ENCODE data around the gene CFAP54.

The CFAP54 gene

DNA sequence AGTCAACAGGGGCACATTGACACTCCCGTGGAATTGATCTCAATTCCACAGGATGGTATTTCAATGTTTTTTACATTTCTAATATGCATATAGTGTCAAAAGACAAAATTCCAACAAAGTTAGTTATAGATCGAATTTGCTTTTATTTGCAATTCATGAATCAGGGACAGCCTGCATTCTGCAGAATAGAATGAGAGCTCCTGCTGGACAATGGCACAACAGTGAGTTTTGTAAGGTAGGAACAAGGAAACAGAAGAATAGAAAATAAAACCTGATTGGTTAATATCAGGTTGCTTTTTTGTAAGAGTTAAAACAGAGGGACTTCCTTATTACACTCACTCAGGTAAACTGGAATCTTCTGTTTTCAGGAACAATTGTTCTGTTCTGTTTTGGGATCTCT, 384.8 kb downstream of the CFAP54 start:
- no peak for DNase-seq (ENCODE audit: low spot score in 2 of 2)
- H3K4me3 ChIP-seq: no peak overlapping the region
- no peaks in the 10 kb centered on the region for H3K9me3 ChIP-seq
- no peaks in the 10 kb centered on the region for H3K27me3 ChIP-seq (ENCODE audit: low read depth)
- in situ Hi-C loops (cut with MboI; ENCODE audit: low sequenced_read_pairs): no loop called here
- H3K36me3 ChIP-seq (replicated peaks): no peaks in the 10 kb centered on the region
- no peaks in the 10 kb centered on the region for H3K4me1 ChIP-seq

DNA sequence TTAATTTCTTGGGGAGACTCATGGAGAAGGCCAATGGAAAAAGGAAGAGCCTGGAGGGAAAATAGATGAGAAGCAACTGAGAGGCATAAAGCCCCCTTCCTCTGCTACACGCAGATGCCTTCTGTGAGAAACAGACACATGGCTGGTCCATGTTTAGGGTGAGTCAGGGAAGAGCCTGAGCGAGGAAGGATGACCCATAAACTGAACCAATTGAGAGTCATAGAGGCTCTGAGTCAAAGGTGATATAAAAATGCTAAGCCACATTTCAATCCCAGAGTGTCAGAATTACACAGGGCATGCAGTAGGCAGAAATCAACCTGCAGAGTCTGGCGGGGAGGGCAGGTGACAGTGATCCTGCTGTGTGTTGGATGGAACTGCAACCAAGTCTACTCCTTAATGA, 387.6 kb downstream of the CFAP54 start:
- Histone ChIP-seq H3K36me3 (replicated peaks) (no peaks in the 10 kb centered on the region), H3K27me3 (ENCODE audit: low read depth) (no peaks in the 10 kb centered on the region), H3K9me3 (no peaks in the 10 kb centered on the region), H3K4me1 (no peaks in the 10 kb centered on the region), H3K4me3 (no peak overlapping the region)
- in situ Hi-C loops (cut with MboI; ENCODE audit: low sequenced_read_pairs): no loop called here
- DNase-seq (ENCODE audit: low spot score in 2 of 2): no peak

DNA sequence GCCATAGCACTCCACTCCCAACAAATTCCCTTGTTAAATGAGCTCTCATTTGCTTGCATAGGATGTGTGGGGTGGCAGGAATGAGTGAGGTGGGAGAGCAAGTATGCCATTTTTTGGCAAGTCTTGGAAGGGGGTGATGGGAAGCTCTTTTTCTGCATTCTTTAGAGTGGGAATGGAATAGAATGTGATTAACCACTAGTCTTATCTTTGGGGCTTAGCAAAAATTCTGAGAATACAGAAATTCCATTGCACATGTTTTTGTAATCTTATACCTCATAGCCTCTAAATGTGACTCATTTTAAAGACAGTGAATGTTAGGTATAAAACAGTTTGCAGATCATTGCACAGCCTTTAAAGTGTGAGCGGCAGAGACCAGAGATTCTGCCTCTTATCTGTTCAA, 389.3 kb downstream of the CFAP54 start:
- H3K4me3 ChIP-seq: no peak overlapping the region
- no peaks in the 10 kb centered on the region for H3K36me3 ChIP-seq (replicated peaks)
- H3K9me3 ChIP-seq: no peaks in the 10 kb centered on the region
- no peak for DNase-seq (ENCODE audit: low spot score in 2 of 2)
- H3K4me1 ChIP-seq: no peaks in the 10 kb centered on the region
- no peaks in the 10 kb centered on the region for H3K27me3 ChIP-seq (ENCODE audit: low read depth)
- in situ Hi-C loops (cut with MboI; ENCODE audit: low sequenced_read_pairs): no loop called here

DNA sequence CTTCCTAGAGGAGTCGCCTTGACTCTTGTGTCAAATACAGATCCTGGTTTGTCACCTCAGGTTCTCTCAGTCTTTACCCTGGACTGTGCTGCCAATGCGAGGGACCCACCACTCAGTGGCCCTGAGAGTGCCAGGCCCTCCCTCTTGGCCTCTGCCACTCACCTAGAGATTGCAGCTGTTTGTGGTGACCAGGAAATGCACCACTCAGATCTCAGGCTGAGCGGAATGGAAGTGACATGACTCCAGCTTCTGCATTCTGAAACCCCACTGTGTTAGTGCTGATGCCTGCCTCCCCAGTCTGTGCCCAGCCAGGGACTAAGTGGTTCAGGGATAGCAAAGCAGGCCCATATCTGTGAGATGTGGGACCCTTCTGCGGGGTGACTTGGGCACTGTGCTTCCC, 389.9 kb downstream of the CFAP54 start:
- Histone ChIP-seq H3K4me1 (no peaks in the 10 kb centered on the region), H3K36me3 (replicated peaks) (no peaks in the 10 kb centered on the region), H3K4me3 (no peak overlapping the region), H3K27me3 (ENCODE audit: low read depth) (no peaks in the 10 kb centered on the region), H3K9me3 (no peaks in the 10 kb centered on the region)
- in situ Hi-C loops (cut with MboI; ENCODE audit: low sequenced_read_pairs): no loop called here
- no peak for DNase-seq (ENCODE audit: low spot score in 2 of 2)

DNA sequence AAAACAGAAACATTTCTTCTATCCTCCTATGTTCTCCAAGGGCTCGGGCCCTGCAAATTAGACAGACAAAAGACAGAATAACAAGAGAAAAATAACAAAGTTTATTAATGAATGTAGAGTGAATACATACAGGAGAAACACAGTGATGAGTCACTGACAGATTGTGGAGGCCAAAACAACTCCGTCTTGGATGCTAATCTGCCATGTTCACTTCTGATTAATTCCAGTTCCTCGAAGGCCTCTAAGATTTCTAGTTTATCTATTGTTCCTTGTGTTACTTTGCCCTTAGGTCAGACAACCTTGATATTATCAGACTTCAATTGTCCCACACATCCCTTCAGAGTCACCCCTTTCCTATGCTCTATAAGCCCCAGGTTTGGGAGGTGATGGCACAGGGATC, 390.8 kb downstream of the CFAP54 start:
- Histone ChIP-seq H3K9me3 (no peaks in the 10 kb centered on the region), H3K36me3 (replicated peaks) (no peaks in the 10 kb centered on the region), H3K27me3 (ENCODE audit: low read depth) (no peaks in the 10 kb centered on the region), H3K4me3 (no peak overlapping the region), H3K4me1 (no peaks in the 10 kb centered on the region)
- in situ Hi-C loops (cut with MboI; ENCODE audit: low sequenced_read_pairs): no loop called here
- DNase-seq (ENCODE audit: low spot score in 2 of 2): no peak

DNA sequence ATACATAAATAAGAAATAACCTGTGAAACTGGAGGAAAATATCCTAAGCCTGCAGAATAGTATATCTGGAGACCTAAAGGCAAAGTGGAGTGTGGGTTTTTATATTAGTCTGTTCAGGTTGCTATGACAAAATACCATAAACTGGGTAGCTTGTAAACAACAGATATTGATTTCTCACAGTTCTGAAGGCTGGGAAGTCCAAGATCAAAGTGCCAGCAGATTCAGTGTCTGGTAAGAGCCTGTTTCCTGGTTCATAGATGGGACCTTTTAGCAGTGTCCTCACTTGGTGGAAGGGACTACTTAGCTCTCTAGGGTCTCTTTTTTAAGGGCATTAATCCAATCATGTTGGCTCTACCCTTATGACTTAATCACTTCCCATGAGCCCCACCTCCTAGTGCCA, 392.2 kb downstream of the CFAP54 start:
- no peak overlapping the region for H3K4me3 ChIP-seq
- DNase-seq (ENCODE audit: low spot score in 2 of 2): no peak
- H3K4me1 ChIP-seq: no peaks in the 10 kb centered on the region
- in situ Hi-C loops (cut with MboI; ENCODE audit: low sequenced_read_pairs): no loop called here
- H3K27me3 ChIP-seq (ENCODE audit: low read depth): no peaks in the 10 kb centered on the region
- H3K36me3 ChIP-seq (replicated peaks): no peaks in the 10 kb centered on the region
- H3K9me3 ChIP-seq: no peaks in the 10 kb centered on the region

DNA sequence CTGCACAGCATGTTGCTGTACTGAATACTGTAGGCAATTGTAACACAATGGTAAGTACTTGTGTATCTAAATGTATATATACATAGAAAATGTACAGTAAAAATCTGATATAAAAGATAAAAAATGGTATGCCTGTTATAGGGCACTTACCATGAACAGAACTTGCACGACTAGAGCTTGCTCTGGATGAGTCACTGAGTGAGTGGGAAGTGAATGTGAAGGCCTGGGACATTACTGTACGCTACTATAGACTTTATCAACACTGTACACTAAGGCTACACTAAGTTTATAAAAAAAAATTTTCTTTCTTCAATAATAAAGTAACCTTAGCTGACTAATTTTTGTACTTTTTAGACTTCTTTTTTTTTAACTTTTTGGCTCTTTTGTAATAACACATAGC, 393.5 kb downstream of the CFAP54 start:
- no peaks in the 10 kb centered on the region for H3K36me3 ChIP-seq (replicated peaks)
- in situ Hi-C loops (cut with MboI; ENCODE audit: low sequenced_read_pairs): no loop called here
- no peaks in the 10 kb centered on the region for H3K27me3 ChIP-seq (ENCODE audit: low read depth)
- no peak for DNase-seq (ENCODE audit: low spot score in 2 of 2)
- H3K4me3 ChIP-seq: no peak overlapping the region
- no peaks in the 10 kb centered on the region for H3K9me3 ChIP-seq
- no peaks in the 10 kb centered on the region for H3K4me1 ChIP-seq

DNA sequence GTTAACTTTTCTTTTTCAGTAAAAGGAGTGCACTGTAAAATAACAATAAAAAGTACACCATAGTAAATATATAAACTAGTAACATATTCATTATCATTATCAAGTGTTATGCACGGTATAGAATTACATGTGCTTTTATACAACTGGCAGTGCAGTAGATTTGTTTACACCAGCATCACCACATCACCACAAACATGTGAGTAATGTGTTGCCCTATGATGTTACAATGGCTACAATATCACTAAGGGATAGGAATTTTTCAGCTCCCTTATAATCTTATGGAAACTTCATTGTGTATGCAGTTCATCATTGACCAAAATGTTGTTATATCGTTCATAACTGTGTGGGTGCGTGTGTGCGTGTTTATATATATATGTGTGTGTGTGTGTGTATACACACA, 394.2 kb downstream of the CFAP54 start:
- H3K4me1 ChIP-seq: no peaks in the 10 kb centered on the region
- no peak overlapping the region for H3K4me3 ChIP-seq
- no peaks in the 10 kb centered on the region for H3K36me3 ChIP-seq (replicated peaks)
- no peaks in the 10 kb centered on the region for H3K9me3 ChIP-seq
- in situ Hi-C loops (cut with MboI; ENCODE audit: low sequenced_read_pairs): no loop called here
- H3K27me3 ChIP-seq (ENCODE audit: low read depth): no peaks in the 10 kb centered on the region
- DNase-seq (ENCODE audit: low spot score in 2 of 2): no peak

DNA sequence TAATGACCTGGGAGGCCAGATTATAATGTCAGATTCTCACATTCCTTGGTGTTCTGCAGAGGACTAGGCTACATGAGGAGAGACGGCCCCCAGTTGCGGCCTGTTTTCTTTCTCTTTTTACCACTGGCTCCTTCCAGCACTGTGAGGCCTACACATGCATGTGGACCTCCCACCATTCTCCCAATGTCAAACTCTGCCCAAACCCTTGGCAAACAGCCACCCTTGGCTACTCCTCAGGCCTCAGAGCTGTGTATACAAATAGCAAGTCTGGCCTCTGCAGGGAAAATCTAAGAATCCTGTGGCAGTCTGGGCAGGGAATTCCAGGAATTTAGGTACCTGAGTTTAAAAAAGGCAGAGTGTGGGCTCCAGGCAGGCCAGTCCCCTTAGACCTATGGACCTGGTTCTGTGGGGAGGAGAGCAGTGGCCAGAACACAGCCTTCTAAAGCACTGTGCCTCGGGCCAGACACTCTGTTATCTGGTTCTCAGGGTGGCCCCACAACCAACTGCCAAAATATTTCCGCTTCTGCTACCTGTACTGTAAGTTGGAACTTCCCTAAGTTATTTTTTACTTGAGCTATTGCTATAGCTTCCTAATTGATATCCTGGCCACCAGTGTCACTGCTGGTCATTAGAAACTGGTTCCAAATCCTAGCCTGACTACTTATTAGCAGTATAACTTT, 397.8 kb downstream of the CFAP54 start:
- in situ Hi-C loops (cut with MboI; ENCODE audit: low sequenced_read_pairs): no loop called here
- Histone ChIP-seq H3K4me3 (no peak overlapping the region), H3K9me3 (no peaks in the 10 kb centered on the region), H3K36me3 (replicated peaks) (no peaks in the 10 kb centered on the region), H3K27me3 (ENCODE audit: low read depth) (no peaks in the 10 kb centered on the region), H3K4me1 (no peaks in the 10 kb centered on the region)
- no peak for DNase-seq (ENCODE audit: low spot score in 2 of 2)

DNA sequence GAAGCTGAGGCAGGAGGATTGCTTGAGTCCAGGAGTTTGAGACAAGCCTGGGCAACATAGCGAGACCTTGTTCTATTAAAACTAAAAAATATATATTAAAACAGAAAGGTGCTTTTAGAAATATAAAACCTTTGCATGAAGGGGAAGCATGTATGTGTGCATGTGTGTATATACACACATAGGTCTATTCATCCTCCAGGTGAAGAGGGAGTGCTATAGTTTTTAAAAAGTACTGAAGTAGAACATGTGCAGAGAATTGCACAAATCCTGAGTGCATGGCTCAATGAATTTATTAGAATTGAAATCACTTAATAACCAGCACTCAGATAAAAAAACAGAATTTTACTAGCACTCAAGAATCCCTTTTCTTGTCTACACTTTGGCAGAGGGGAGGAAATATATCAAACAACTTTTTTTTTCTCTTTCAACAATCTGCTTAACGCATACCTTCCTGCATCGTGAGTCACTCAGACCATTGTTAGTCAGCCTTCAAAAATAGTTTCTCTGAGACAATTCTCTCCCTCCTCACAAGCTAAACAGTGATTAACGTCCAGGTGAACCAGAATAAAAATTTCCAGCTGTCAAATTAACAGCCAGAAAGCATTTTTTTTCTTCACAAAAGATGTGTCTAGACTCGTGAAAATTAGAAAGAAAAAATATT, 400.0 kb downstream of the CFAP54 start:
- Histone ChIP-seq H3K4me1 (no peaks in the 10 kb centered on the region), H3K36me3 (replicated peaks) (no peaks in the 10 kb centered on the region), H3K4me3 (no peak overlapping the region), H3K27me3 (ENCODE audit: low read depth) (no peaks in the 10 kb centered on the region), H3K9me3 (no peaks in the 10 kb centered on the region)
- DNase-seq (ENCODE audit: low spot score in 2 of 2): no peak
- in situ Hi-C loops (cut with MboI; ENCODE audit: low sequenced_read_pairs): no loop called here

DNA sequence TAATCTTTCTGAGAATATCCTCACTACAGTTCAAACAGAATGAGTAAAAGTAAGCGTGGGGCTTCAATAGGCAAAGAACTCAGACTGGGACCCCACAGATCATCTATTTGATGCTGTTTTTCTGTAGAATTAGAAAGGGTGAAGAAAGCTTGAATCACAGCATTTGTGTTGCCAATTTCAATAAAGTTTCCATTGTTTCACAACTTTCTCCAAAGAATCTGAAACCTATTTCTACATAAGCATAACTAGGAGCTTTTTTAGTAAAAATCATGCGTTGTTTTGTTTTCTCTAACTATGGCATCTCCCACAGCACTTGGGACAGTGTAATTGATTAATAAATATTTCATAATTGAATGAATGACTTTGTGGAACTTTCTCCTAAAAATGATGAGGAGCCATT, 401.0 kb downstream of the CFAP54 start:
- in situ Hi-C loops (cut with MboI; ENCODE audit: low sequenced_read_pairs): no loop called here
- H3K36me3 ChIP-seq (replicated peaks): no peaks in the 10 kb centered on the region
- no peaks in the 10 kb centered on the region for H3K9me3 ChIP-seq
- no peaks in the 10 kb centered on the region for H3K27me3 ChIP-seq (ENCODE audit: low read depth)
- no peaks in the 10 kb centered on the region for H3K4me1 ChIP-seq
- DNase-seq (ENCODE audit: low spot score in 2 of 2): no peak
- H3K4me3 ChIP-seq: no peak overlapping the region

DNA sequence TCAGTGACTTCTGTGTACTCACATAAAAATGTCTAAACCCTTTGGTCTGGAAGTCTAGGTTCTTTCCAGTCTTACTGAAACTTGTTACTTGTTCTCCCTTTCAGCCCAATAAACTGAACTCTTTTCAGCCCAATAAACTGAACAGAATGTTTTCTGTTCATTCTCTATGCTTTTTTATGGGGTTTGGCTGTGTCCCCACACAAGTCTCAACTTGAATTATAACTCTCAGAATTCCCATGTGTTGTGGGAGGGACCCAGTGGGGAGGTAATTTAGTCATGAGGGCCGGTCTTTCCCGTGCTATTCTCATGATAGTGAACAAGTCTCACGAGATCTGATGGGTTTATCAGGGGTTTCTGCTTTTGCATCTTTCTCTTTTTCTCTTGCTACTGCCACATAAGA, 402.7 kb downstream of the CFAP54 start:
- H3K27me3 ChIP-seq (ENCODE audit: low read depth): no peaks in the 10 kb centered on the region
- in situ Hi-C loops (cut with MboI; ENCODE audit: low sequenced_read_pairs): no loop called here
- DNase-seq (ENCODE audit: low spot score in 2 of 2): no peak
- no peaks in the 10 kb centered on the region for H3K36me3 ChIP-seq (replicated peaks)
- no peaks in the 10 kb centered on the region for H3K9me3 ChIP-seq
- no peaks in the 10 kb centered on the region for H3K4me1 ChIP-seq
- H3K4me3 ChIP-seq: no peak overlapping the region

DNA sequence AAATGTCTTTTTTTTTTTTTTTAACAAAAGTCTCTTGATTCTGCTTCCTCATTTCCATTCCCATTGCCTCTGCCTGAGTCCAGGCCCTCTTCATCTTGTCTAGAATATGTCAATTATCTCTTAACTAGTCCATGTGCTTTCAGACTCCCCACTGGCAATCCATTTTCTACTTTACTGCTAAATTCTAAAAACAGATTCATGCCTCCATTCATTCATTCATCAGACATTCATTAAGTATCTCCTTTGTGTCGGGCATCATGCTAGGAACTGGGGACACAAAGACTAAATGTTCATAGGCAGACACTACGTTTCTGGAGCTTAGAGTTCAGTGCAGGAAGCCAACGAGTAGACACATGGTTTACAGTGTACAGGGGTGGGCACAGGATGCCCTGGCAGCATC, 408.0 kb downstream of the CFAP54 start:
- in situ Hi-C loops (cut with MboI; ENCODE audit: low sequenced_read_pairs): no loop called here
- H3K9me3 ChIP-seq: no peaks in the 10 kb centered on the region
- H3K4me1 ChIP-seq: no peaks in the 10 kb centered on the region
- H3K4me3 ChIP-seq: no peak overlapping the region
- 0 out of 2 replicates have a peak, but pooled peaks cover 4% of the 10 kb centered on the region for H3K27me3 ChIP-seq (ENCODE audit: low read depth)
- no peaks in the 10 kb centered on the region for H3K36me3 ChIP-seq (replicated peaks)
- no peak for DNase-seq (ENCODE audit: low spot score in 2 of 2)

DNA sequence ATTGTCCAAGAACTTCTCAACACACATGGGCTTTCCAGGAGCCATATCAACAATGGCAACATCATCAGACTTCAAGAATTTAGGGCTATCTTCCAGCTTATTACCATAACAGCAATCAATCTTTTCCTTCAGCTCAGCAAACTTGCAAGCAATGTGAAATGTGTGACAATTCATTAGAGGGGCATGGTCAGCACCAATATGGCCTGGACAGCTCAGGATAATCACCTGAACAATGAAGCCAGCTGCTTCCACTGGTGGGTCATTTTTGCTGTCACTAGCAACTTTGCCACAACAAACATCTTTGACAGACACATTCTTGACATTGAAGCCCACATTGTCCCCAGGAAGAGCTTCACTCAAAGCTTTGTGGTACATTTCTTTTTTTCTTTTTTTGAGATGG, 411.8 kb downstream of the CFAP54 start:
- H3K4me1 ChIP-seq: no peaks in the 10 kb centered on the region
- H3K4me3 ChIP-seq: no peak overlapping the region
- in situ Hi-C loops (cut with MboI; ENCODE audit: low sequenced_read_pairs): no loop called here
- H3K27me3 ChIP-seq (ENCODE audit: low read depth): 0 out of 2 replicates have a peak, but pooled peaks cover 4% of the 10 kb centered on the region
- no peak for DNase-seq (ENCODE audit: low spot score in 2 of 2)
- H3K9me3 ChIP-seq: no peaks in the 10 kb centered on the region
- H3K36me3 ChIP-seq (replicated peaks): no peaks in the 10 kb centered on the region

DNA sequence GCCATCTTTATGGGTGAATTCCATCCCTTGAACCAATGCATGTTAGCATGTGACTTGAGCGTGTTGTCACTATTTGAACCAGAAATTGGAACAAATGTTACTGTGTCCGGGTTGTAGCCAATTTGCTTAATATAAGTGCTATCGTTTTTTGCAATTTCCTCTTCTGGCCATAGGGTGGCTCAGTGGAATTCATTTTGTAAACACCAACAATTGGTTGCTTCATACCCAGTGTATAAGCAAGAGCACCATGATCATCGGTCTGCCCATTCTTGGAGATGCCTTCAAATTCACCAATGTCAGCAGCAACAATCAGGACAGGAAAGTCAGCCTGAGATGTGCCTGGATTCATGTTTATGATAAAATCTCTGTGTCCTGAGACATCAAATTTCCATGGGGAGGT, 412.7 kb downstream of the CFAP54 start:
- in situ Hi-C loops (cut with MboI; ENCODE audit: low sequenced_read_pairs): no loop called here
- Histone ChIP-seq H3K27me3 (ENCODE audit: low read depth) (0 out of 2 replicates have a peak, but pooled peaks cover 4% of the 10 kb centered on the region), H3K4me3 (no peak overlapping the region), H3K9me3 (no peaks in the 10 kb centered on the region), H3K4me1 (no peaks in the 10 kb centered on the region; the same call in 1 of the 2 replicates), H3K36me3 (replicated peaks) (no peaks in the 10 kb centered on the region)
- DNase-seq (ENCODE audit: low spot score in 2 of 2): no peak
